ENCODE results near the gene CLEC2A.

The CLEC2A gene

DNA sequence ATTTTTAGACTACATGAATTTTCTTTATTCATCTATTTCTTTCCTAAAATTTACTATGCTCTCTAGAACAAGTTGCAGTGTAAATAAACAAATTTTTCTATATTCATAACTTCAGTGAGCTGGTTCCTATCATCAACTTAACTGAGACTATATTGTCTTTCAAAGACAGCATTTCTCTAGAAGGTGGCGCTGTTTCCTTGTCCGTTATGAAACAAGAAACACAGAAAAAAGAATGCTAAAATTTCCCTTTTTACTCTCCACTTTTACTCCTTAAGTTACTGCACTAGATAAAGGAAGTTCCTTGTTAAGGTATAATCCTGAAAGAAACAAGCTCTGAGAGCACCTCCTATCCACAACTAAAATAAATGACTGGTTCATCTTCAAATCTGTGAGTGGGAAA is 8.2 kb upstream of the CLEC2A start:
- no peak overlapping the region for H3K4me3 Mint-ChIP-seq
- peaks cover 3% of the 10 kb centered on the region for H3K27me3 Mint-ChIP-seq (ENCODE audit: low read depth)
- no peaks in the 10 kb centered on the region for H3K9me3 Mint-ChIP-seq
- no peaks in the 10 kb centered on the region for H3K36me3 Mint-ChIP-seq (ENCODE audit: low read depth)
- H3K4me1 Mint-ChIP-seq, result no peaks in the 10 kb centered on the region
- H3K27ac Mint-ChIP-seq, result no peak overlapping the region
- TF ChIP-seq, protein P1, sequence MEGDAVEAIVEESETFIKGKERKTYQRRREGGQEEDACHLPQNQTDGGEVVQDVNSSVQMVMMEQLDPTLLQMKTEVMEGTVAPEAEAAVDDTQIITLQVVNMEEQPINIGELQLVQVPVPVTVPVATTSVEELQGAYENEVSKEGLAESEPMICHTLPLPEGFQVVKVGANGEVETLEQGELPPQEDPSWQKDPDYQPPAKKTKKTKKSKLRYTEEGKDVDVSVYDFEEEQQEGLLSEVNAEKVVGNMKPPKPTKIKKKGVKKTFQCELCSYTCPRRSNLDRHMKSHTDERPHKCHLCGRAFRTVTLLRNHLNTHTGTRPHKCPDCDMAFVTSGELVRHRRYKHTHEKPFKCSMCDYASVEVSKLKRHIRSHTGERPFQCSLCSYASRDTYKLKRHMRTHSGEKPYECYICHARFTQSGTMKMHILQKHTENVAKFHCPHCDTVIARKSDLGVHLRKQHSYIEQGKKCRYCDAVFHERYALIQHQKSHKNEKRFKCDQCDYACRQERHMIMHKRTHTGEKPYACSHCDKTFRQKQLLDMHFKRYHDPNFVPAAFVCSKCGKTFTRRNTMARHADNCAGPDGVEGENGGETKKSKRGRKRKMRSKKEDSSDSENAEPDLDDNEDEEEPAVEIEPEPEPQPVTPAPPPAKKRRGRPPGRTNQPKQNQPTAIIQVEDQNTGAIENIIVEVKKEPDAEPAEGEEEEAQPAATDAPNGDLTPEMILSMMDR (IDR thresholded peaks at IDR 0.05; ENCODE audit: unreplicated experiment in 3 of 3), result peak in 2 of 3 experiments; percentile 11 to 39

DNA sequence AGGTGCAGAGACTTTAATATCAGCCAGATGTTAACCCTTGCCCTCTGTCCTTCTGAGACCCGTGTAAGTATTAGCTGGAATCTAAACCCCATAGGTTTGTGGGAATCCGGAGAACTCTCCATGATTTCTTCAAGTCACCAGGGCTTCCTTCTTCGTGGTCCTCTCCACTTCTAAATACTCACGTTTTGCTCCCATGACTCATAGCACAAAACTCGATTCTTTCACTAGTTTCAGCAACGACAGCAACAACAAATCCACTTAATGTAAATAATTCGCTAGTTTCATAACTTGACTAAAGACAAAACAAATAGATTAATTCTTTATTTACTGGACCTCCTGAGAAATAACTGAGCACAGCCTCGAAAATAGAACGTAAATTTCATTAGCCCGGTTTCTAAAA is 4.4 kb upstream of the CLEC2A start:
- Mint-ChIP-seq H3K4me3 (no peak overlapping the region), H3K27me3 (ENCODE audit: low read depth) (peaks cover 3% of the 10 kb centered on the region), H3K36me3 (ENCODE audit: low read depth) (no peaks in the 10 kb centered on the region), H3K4me1 (peaks cover 13% of the 10 kb centered on the region), H3K9me3 (no peaks in the 10 kb centered on the region), H3K27ac (peak overlapping the region in 1 of 3 experiments; percentile 37)
- TF ChIP-seq, protein P1 (IDR thresholded peaks at IDR 0.05; ENCODE audit: unreplicated experiment in 3 of 3), result no peak

DNA sequence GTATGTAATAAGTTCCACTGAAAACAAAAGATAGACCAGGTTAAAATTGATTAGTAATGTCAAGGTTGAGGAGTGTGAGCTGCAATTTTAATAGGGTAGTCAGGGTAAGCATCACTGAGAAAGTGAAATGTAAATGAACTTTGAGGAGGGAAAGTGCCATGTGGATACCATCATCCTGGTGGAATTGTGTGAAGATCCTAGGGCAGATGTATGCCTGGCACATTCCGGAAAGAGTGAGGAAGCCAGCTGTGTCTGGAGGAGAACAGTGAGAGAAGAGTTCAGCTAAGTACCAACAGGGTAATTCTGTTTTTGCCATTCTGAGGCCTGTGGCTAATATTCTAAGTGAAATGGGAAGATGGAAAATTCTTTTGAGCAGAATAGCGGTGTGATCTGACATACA is 2.9 kb upstream of the CLEC2A start:
- TF ChIP-seq, protein P1 (IDR thresholded peaks at IDR 0.05; ENCODE audit: unreplicated experiment in 3 of 3), result no peak
- no peaks in the 10 kb centered on the region for H3K9me3 Mint-ChIP-seq
- H3K4me1 Mint-ChIP-seq, result peaks cover 15% of the 10 kb centered on the region
- H3K27me3 Mint-ChIP-seq (ENCODE audit: low read depth), result no peaks in the 10 kb centered on the region
- no peak overlapping the region for H3K4me3 Mint-ChIP-seq
- H3K27ac Mint-ChIP-seq, result no peak overlapping the region
- no peaks in the 10 kb centered on the region for H3K36me3 Mint-ChIP-seq (ENCODE audit: low read depth)

DNA sequence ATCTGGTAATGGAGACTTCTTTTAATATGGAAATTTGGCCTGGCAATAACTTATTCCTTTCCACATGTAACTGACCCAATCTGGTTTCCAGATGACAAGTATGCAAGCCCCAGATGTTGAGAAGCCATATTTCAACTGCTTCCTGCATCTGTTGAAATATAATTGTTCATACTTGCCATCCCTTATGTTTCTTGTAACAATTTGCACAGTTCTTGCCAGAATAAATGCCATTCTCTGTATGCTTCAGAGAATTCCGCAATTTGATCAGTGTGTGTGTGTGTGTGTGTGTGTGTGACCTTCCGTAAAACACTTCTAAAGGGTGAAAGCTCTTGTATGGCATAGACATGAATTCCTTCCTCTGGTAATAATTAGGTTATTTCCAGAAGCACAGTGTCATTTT is 1.8 kb upstream of the CLEC2A start:
- Mint-ChIP-seq H3K27ac (peak overlapping the region in 1 of 3 experiments; percentile 2), H3K27me3 (ENCODE audit: low read depth) (no peaks in the 10 kb centered on the region), H3K4me1 (peaks cover 15% of the 10 kb centered on the region), H3K9me3 (no peaks in the 10 kb centered on the region), H3K36me3 (ENCODE audit: low read depth) (no peaks in the 10 kb centered on the region), H3K4me3 (no peak overlapping the region)
- TF ChIP-seq, protein P1 (IDR thresholded peaks at IDR 0.05; ENCODE audit: unreplicated experiment in 3 of 3), result no peak

DNA sequence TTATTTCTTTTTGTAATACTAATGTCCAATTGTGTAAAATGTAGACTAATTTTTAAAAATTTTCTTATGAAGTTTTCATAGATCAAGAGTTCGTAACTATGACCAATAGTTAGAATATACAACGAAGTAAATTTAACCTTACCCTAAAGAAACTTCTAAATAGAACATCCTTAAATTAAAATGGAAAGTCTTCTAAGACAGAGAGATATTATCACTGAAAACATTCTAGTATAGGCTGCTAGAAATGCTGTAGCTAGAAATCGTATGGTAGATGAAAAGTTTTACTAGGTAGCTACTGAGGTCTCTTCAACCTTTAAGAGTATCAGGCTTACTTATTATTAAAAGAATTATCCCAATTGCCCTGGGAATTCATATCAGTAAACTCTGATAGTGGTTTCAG is 925 bp downstream of the CLEC2A start:
- H3K36me3 Mint-ChIP-seq (ENCODE audit: low read depth), result no peaks in the 10 kb centered on the region

DNA sequence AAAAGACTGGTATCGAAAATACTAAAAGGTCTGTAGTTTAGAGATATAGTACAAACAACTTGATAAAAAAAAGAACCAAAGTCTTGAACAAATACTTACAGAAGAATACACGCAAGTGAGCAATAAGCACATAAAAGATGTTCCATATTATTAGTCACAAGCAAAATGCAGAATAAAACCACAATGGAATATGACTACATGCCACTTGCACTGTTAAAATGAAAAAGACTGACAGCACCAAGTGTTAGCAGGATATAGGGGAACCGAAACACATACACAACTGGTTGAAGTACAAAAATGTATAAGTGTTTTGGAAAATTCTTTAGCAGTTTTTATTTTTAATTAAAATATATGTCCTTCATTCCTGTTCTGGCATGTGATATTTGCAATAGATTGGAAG is 3.6 kb downstream of the CLEC2A start:
- no peaks in the 10 kb centered on the region for H3K36me3 Mint-ChIP-seq (ENCODE audit: low read depth)
- no peak overlapping the region for H3K4me3 Mint-ChIP-seq
- no peaks in the 10 kb centered on the region for H3K27me3 Mint-ChIP-seq (ENCODE audit: low read depth)
- no peak overlapping the region for H3K27ac Mint-ChIP-seq
- no peaks in the 10 kb centered on the region for H3K9me3 Mint-ChIP-seq
- H3K4me1 Mint-ChIP-seq, result peaks cover 10% of the 10 kb centered on the region
- TF ChIP-seq, protein P1 (IDR thresholded peaks at IDR 0.05; ENCODE audit: unreplicated experiment in 3 of 3), result no peak

More for the DNA sequence above, 925 bp downstream of the CLEC2A start:
- TF ChIP-seq, protein P1 (IDR thresholded peaks at IDR 0.05; ENCODE audit: unreplicated experiment in 3 of 3), result no peak
- Mint-ChIP-seq H3K9me3 (no peaks in the 10 kb centered on the region), H3K27me3 (ENCODE audit: low read depth) (no peaks in the 10 kb centered on the region), H3K27ac (no peak overlapping the region), H3K4me3 (no peak overlapping the region), H3K4me1 (peaks cover 15% of the 10 kb centered on the region)
